ENCODE results near the gene TRABD2A.

TRABD2A gene

DNA sequence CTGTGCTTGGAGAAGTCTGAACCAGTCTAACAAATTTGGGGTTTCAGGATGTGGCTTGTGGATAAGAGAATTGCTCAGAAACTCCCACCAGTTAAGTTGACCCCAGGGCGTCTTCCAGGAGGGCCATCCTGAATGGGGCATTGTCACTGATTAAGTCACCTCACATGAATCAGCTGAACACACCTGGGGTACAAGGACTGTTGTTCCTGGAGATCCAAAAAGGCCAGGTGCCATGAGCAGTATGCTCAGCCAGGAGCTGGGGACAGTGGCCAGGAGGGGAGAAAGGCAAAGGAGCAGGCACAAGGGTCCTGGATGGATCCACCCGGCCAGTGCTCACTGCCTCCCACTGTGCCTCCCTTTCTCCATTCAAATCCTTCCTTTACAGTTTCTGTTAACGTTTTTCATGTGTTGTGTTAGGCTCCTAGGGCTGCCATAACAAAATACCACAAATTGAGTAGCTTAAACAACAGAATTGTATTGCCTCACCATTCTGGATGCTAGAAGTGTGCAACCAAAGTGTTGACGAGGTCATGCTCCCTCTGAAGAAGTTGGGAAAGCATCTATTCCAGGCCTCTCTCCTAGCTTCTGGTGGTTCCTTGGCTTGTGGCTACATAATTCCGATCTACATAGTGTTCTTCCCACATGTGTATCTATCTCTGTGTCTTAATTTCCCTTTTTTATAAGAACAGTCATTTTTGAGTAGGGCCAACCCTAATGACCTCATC is 33.4 kb downstream of the TRABD2A start:
- no peaks in the 10 kb centered on the region for H3K27me3 ChIP-seq (ENCODE audit: insufficient read depth, poor library complexity, severe bottlenecking)

GRCh38 chr2:84846741-84847142 is 34.1 kb downstream of the TRABD2A start:
- no peak overlapping the region for H3K27ac ChIP-seq (replicated peaks)
- H3K4me3 ChIP-seq (replicated peaks; ENCODE audit: insufficient read depth, low read length) = no peak overlapping the region
- TF ChIP-seq, protein P1, sequence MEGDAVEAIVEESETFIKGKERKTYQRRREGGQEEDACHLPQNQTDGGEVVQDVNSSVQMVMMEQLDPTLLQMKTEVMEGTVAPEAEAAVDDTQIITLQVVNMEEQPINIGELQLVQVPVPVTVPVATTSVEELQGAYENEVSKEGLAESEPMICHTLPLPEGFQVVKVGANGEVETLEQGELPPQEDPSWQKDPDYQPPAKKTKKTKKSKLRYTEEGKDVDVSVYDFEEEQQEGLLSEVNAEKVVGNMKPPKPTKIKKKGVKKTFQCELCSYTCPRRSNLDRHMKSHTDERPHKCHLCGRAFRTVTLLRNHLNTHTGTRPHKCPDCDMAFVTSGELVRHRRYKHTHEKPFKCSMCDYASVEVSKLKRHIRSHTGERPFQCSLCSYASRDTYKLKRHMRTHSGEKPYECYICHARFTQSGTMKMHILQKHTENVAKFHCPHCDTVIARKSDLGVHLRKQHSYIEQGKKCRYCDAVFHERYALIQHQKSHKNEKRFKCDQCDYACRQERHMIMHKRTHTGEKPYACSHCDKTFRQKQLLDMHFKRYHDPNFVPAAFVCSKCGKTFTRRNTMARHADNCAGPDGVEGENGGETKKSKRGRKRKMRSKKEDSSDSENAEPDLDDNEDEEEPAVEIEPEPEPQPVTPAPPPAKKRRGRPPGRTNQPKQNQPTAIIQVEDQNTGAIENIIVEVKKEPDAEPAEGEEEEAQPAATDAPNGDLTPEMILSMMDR (IDR thresholded peaks at IDR 0.05; ENCODE audit: insufficient read depth, low read length) = no peak
- TF ChIP-seq GABPA (IDR thresholded peaks at IDR 0.05; ENCODE audit: low read depth) = no peak
- TF ChIP-seq POLR2AphosphoS5 (IDR thresholded peaks at IDR 0.05; ENCODE audit: low read depth) = no peak
- no peak for TF ChIP-seq SPI1 (IDR thresholded peaks at IDR 0.05; ENCODE audit: borderline replicate concordance, low read depth)
- TF ChIP-seq REST (IDR thresholded peaks at IDR 0.05; ENCODE audit: insufficient replicate concordance, low read depth) = no peak
- DNase-seq (ENCODE audit: low read depth in 1 of 2, low spot score in 1 of 2) = no peak
- no peaks in the 10 kb centered on the region for H3K27me3 ChIP-seq (ENCODE audit: insufficient read depth, poor library complexity, severe bottlenecking)

More for the DNA sequence above, 33.4 kb downstream of the TRABD2A start:
- TF ChIP-seq SPI1 (IDR thresholded peaks at IDR 0.05; ENCODE audit: borderline replicate concordance, low read depth) = no peak
- Histone ChIP-seq H3K27ac (replicated peaks) (no peak overlapping the region), H3K4me3 (replicated peaks; ENCODE audit: insufficient read depth, low read length) (no peak overlapping the region)
- no peak for DNase-seq (ENCODE audit: low read depth in 1 of 2, low spot score in 1 of 2)

DNA sequence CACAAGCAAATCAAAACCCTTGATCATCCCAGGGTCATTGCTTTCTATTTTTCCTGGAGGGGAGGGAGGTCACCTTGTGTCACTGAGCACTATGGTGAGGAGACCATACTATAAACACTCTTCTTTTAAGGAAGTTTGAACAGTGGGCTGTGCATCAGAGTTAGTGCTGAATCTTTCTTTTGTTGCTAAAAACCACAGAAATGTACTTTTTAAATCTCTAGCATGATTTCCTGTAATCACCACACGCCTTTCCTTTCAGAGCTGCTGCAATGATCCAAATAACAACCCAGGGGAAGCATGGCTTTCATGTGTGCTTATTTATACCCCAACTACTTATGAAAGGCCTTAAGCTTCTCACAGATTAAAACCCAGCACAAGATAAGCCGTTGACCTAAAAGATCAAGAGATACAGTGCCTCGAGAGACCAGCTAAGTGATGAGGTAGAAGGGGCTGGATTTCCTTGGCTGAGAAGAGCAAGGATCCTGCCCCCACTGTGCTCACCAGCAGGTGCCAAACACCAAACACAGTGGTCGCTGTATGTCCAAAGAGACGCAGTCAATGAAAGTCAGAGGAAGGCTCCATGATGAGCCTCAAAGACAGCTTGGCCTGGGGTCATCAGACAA is 34.7 kb downstream of the TRABD2A start:
- no peak overlapping the region for H3K4me3 ChIP-seq (replicated peaks; ENCODE audit: insufficient read depth, low read length)
- DNase-seq (ENCODE audit: low read depth in 1 of 2, low spot score in 1 of 2) = no peak

More for the DNA sequence above, 34.7 kb downstream of the TRABD2A start:
- H3K27ac ChIP-seq (replicated peaks) = no peak overlapping the region
- H3K27me3 ChIP-seq (ENCODE audit: insufficient read depth, poor library complexity, severe bottlenecking) = no peaks in the 10 kb centered on the region
- TF ChIP-seq SPI1 (IDR thresholded peaks at IDR 0.05; ENCODE audit: borderline replicate concordance, low read depth) (no peak), REST (IDR thresholded peaks at IDR 0.05; ENCODE audit: insufficient replicate concordance, low read depth) (no peak), GABPA (IDR thresholded peaks at IDR 0.05; ENCODE audit: low read depth) (no peak), POLR2AphosphoS5 (IDR thresholded peaks at IDR 0.05; ENCODE audit: low read depth) (no peak)
- TF ChIP-seq, protein P1 (IDR thresholded peaks at IDR 0.05; ENCODE audit: insufficient read depth, low read length) = no peak
